MM.1S (cell line): ENCODE results near the gene TMEM40.

Source experiments
- CTCF ChIP-seq: fragments of 300-600 bp; sonication (generic); IDR thresholded peaks from 2 replicates; pipeline ENCODE4 v1.5.1; 2016; ENCODE audit warnings: antibody characterized with exemption, low read length, mixed read lengths
- EZH2 ChIP-seq: fragments of 300-600 bp; sonication (generic); optimal IDR thresholded peaks from 2 replicates; pipeline ENCODE3; 2017; ENCODE audit warnings: low read depth, mild to moderate bottlenecking, antibody characterized with exemption, low read length, mixed read lengths
- EZH2phosphoT487 ChIP-seq: fragments of 300-600 bp; sonication (generic); IDR thresholded peaks from 2 replicates; pipeline ENCODE4 v1.6.1; 2018; ENCODE audit warnings: antibody characterized with exemption, low read length

- TF ChIP-seq CTCF (no peak), EZH2 (no peak), EZH2phosphoT487 (no peak)
Observed at GRCh38 chr3:12700800-12701199, 58.3 kb downstream of the TMEM40 start.
